ENCODE data around the gene PARP2. TPM values are rescaled to one million over a fixed set of nuclear protein-coding genes. Genes with fewer than 3 reads are reported as not detected.

Gene PARP2
- total and polyA plus RNA-seq, 9 of the 15 experiments (the other 6 are each of a cell fraction or from before 2014, with no cell fraction given), result 19.7 to 50.5 (median 29.9) TPM

DNA sequence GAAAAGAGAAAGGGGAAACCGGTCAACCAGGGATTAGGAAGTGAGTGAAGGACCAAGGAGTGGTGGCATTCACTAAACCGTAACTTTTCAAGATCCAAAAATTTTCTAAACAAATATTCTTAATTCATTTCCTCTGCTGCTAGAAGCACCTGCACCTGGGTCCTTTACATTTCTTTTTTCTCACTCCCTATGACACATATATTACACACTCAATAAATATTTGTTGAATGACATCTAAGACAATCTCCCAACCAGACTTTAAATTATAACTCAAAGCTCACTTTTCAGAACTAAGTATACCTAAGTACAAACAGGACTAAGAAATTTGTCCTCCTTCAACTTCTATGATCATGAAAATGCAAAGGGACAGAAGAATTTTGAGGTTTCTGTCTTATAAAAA lies 48.8 kb upstream of the PARP2 start:
- Histone ChIP-seq H4K20me1 (replicated peaks; ENCODE audit: control insufficient read depth, insufficient read depth, low read length) (no peaks in the 10 kb centered on the region), H3K79me2 (ENCODE audit: control insufficient read depth, insufficient read depth, low read length) (no peaks in the 10 kb centered on the region), H3K9me3 (replicated peaks; ENCODE audit: control insufficient read depth, insufficient read depth, low read depth, low read length) (no peaks in the 10 kb centered on the region), H2AFZ (ENCODE audit: low read depth, low read length) (no peak overlapping the region), H3K27ac (ENCODE audit: extremely low read depth, low read depth, low read length) (no peak overlapping the region), H3K27me3 (ENCODE audit: control insufficient read depth in 2 of 2, insufficient read depth in 2 of 2, low read length in 2 of 2) (no peaks in the 10 kb centered on the region), H3K36me3 (ENCODE audit: control insufficient read depth, insufficient read depth, low read length) (peaks cover 64% of the 10 kb centered on the region; the same call in 2 of the 3 replicates), H3K9ac (ENCODE audit: insufficient read depth in 1 of 2, low read depth in 2 of 2, low read length in 2 of 2) (no peak overlapping the region), H3K9me1 (ENCODE audit: control insufficient read depth, insufficient read depth, low read length) (no peaks in the 10 kb centered on the region), H3K4me3 (no peak overlapping the region), H3K4me2 (ENCODE audit: insufficient read depth, low read length) (no peak overlapping the region), H3K4me1 (replicated peaks in 1 of 2; ENCODE audit: control insufficient read depth in 2 of 2, insufficient read depth in 2 of 2, low read length in 2 of 2) (no peaks in the 10 kb centered on the region)
- POLR2A ChIA-PET, result interaction anchor here (0.7 kb wide), 1 partner anchor 35 kb away, joined by 3 read pairs; no protein-coding TSS in a partner anchor
- no TSS peak for BruUV-seq (replicated peaks)
- FAIRE-seq (no peak), DNase-seq (ENCODE audit: extremely low read depth in 1 of 4, low spot score in 3 of 4) (no peak), ATAC-seq (no peak)
- intact Hi-C loops (cut with micrococcal nuclease) (no loop called here), in situ Hi-C loops (cut with MboI) (no loop called here)
- CTCF ChIA-PET (ENCODE audit: low intra/inter-chr PET ratio), result no interaction called here
- 80% methylated on average over 2 of the region's 2 CpGs for WGBS (ENCODE audit: insufficient coverage, low coverage, missing lambda C conversion rate)
- no peak for TF ChIP-seq NFATC3 (IDR thresholded peaks at IDR 0.05)
- TF ChIP-seq CBX5 (IDR thresholded peaks at IDR 0.05; ENCODE audit: borderline replicate concordance, low read depth), result no peak
- no peak for TF ChIP-seq RBFOX2 (IDR thresholded peaks at IDR 0.05; ENCODE audit: low read depth, low read length)
- TF ChIP-seq, protein P1, sequence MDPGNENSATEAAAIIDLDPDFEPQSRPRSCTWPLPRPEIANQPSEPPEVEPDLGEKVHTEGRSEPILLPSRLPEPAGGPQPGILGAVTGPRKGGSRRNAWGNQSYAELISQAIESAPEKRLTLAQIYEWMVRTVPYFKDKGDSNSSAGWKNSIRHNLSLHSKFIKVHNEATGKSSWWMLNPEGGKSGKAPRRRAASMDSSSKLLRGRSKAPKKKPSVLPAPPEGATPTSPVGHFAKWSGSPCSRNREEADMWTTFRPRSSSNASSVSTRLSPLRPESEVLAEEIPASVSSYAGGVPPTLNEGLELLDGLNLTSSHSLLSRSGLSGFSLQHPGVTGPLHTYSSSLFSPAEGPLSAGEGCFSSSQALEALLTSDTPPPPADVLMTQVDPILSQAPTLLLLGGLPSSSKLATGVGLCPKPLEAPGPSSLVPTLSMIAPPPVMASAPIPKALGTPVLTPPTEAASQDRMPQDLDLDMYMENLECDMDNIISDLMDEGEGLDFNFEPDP (CRISPR knock-in tag; IDR thresholded peaks at IDR 0.05), result no peak
- TF ChIP-seq CBFB (CRISPR knock-in tag; IDR thresholded peaks at IDR 0.05), result no peak
- no peak for TF ChIP-seq ELF2 (CRISPR knock-in tag; IDR thresholded peaks at IDR 0.05)
- no peak for TF ChIP-seq ZNF75A (CRISPR knock-in tag; IDR thresholded peaks at IDR 0.05)
- TF ChIP-seq ZNF583 (CRISPR knock-in tag; IDR thresholded peaks at IDR 0.05), result no peak
- TF ChIP-seq SUPT5H (IDR thresholded peaks at IDR 0.05), result no peak
- TF ChIP-seq KLF10 (CRISPR knock-in tag; IDR thresholded peaks at IDR 0.05), result no peak
- no peak for TF ChIP-seq ZNF174 (CRISPR knock-in tag; IDR thresholded peaks at IDR 0.05)
- no peak for TF ChIP-seq RERE (CRISPR knock-in tag; IDR thresholded peaks at IDR 0.05; ENCODE audit: borderline replicate concordance)
- no peak for TF ChIP-seq NCOA4 (IDR thresholded peaks at IDR 0.05; ENCODE audit: partially characterized antibody)
- TF ChIP-seq ZNF197 (CRISPR knock-in tag; IDR thresholded peaks at IDR 0.05; ENCODE audit: low read depth), result no peak
- TF ChIP-seq POLR2AphosphoS5 (IDR thresholded peaks at IDR 0.05; ENCODE audit: control insufficient read depth, insufficient read depth, low read depth, low read length), result no peak
- TF ChIP-seq ZNF23 (CRISPR knock-in tag; IDR thresholded peaks at IDR 0.05), result no peak
- TF ChIP-seq BRF1 (IDR thresholded peaks at IDR 0.05; ENCODE audit: borderline replicate concordance, extremely low read depth, insufficient read length), result no peak
- no peak for TF ChIP-seq STAT5B (CRISPR knock-in tag; IDR thresholded peaks at IDR 0.05)

All from K562 (cell line).